Thyroid gland (tissue), 4 donors: ENCODE measurements around the gene COG7. TPM values are rescaled to one million over a fixed set of nuclear protein-coding genes. Genes with fewer than 3 reads are reported as not detected.
A peak's percentile ranks its signal among the peaks of the same experiment; 100 is the strongest.

ENCODE experiments used
- DNase-seq, 2 donors: peaks; one replicate each; pipeline ENCODE4 v3.0.0-alpha.2; 2019
- H3K27ac ChIP-seq, 3 donors: fragments of 200-600 bp; sonication (generic); 1 replicate in 2 of 3; 2 replicates in 1 of 3; pipeline ENCODE4 v1.5.1; 2016 to 2019; ENCODE audit warnings: mild to moderate bottlenecking in 1 of 3, moderate library complexity in 1 of 3
- H3K27me3 ChIP-seq: fragments of 200-600 bp; sonication (generic); one replicate; pipeline ENCODE4 v1.5.1; 2019
- H3K36me3 ChIP-seq, 2 donors: fragments of 200-600 bp; sonication (generic); one replicate each; pipeline ENCODE4 v1.5.1; 2016 to 2019
- H3K4me1 ChIP-seq, 2 donors: fragments of 200-600 bp; sonication (generic); one replicate each; pipeline ENCODE4 v1.5.1; 2017 to 2019
- H3K4me3 ChIP-seq, 3 donors: fragments of 200-600 bp; sonication (generic); replicated peaks in 1 of 3; 1 replicate in 2 of 3; 2 replicates in 1 of 3; pipeline ENCODE4 v1.5.1; 2016; ENCODE audit warnings: mild to moderate bottlenecking in 1 of 3
- H3K9me3 ChIP-seq: fragments of 200-600 bp; sonication (generic); one replicate; pipeline ENCODE4 v1.5.1; 2017
- POLR2A ChIP-seq, 2 donors: fragments of 450-650 bp; IDR thresholded peaks; one replicate each; pipeline ENCODE4 v1.6.1; 2017; ENCODE audit warnings: antibody characterized with exemption in 2 of 2, mild to moderate bottlenecking in 2 of 2, moderate library complexity in 1 of 2
- WGBS, 2 donors: methylation state at CpG; one replicate each; pipeline ENCODE4 v1.1.5; 2017; 5-methylcytosine and 5-hydroxymethylcytosine counted together
- intact Hi-C: fragments of 100-400 bp; cut with DNase I; formaldehyde crosslinking; loops from one replicate; pipeline ENCODE4 v1.15.1; 2023
- total RNA-seq, 4 donors: library from RNA; depleted of rRNA; stranded (reverse); fragments of >200 nt; gene quantifications; one replicate each; pipeline ENCODE4 v1.2.3, GENCODE V29; 2016
- TF ChIP-seq, protein P1 (sequence below), 6 experiments: fragments of 200-600 bp in 3 of 6; fragments of 450-650 bp in 3 of 6; sonication (generic) in 3 of 6; IDR thresholded peaks; one replicate each; pipeline ENCODE4 v1.5.1; 2016 to 2019; ENCODE audit warnings: antibody characterized with exemption in 6 of 6, mild to moderate bottlenecking in 2 of 6, inconsistent platforms in 1 of 6, moderate library complexity in 1 of 6

The COG7 gene
- total RNA-seq, 4 donors from 2014 or later = 27.5 to 35.1 (median 30.8) TPM

GRCh38 chr16:23420011-23420410 is 33.0 kb downstream of the COG7 start:
- DNase-seq = no peak
- no peak for TF ChIP-seq POLR2A (IDR thresholded peaks at IDR 0.05)
- TF ChIP-seq, protein P1, sequence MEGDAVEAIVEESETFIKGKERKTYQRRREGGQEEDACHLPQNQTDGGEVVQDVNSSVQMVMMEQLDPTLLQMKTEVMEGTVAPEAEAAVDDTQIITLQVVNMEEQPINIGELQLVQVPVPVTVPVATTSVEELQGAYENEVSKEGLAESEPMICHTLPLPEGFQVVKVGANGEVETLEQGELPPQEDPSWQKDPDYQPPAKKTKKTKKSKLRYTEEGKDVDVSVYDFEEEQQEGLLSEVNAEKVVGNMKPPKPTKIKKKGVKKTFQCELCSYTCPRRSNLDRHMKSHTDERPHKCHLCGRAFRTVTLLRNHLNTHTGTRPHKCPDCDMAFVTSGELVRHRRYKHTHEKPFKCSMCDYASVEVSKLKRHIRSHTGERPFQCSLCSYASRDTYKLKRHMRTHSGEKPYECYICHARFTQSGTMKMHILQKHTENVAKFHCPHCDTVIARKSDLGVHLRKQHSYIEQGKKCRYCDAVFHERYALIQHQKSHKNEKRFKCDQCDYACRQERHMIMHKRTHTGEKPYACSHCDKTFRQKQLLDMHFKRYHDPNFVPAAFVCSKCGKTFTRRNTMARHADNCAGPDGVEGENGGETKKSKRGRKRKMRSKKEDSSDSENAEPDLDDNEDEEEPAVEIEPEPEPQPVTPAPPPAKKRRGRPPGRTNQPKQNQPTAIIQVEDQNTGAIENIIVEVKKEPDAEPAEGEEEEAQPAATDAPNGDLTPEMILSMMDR (IDR thresholded peaks at IDR 0.05) = no peak
- Histone ChIP-seq H3K9me3 (no peaks in the 10 kb centered on the region), H3K4me1 (peaks cover 19 to 30% of the 10 kb centered on the region in 2 donors), H3K4me3 (no peak overlapping the region), H3K27ac (no peak overlapping the region), H3K27me3 (no peaks in the 10 kb centered on the region), H3K36me3 (peaks cover 6 to 19% of the 10 kb centered on the region in 2 donors)
- intact Hi-C loops = no loop called here
- WGBS, 2 donors = 90 to 93% methylated on average over 5 of the region's 5 CpGs

DNA sequence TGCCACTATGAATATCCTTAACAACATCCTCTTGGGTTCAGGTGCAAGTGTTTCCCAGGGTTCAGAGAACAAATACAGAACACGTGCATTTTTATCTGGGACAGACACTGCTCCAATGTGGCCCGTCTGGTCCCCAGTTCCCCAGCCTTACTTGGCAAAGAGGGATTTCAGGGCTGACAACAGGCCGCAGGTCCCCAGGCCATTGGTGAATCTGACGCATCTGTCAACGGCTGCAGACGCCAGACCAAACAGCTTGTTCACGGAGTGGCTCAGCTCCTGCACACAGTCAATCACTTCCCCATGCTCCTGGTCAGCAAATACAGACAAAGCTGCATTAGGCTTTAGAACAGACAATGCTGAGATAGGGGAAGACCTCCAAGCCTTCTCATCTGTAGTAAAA is 36.2 kb downstream of the COG7 start:
- H3K27ac ChIP-seq = no peak overlapping the region
- peaks cover 9 to 29% of the 10 kb centered on the region in 2 donors for H3K36me3 ChIP-seq
- no peak for TF ChIP-seq POLR2A (IDR thresholded peaks at IDR 0.05)
- TF ChIP-seq, protein P1 (IDR thresholded peaks at IDR 0.05) = no peak
- intact Hi-C loops = no loop called here
- H3K4me3 ChIP-seq = no peak overlapping the region
- peaks cover 0 to under 1% of the 10 kb centered on the region in 2 donors for H3K4me1 ChIP-seq
- WGBS, 2 donors = 90 to 97% methylated on average over 6 to 7 of the region's 7 CpGs
- H3K9me3 ChIP-seq = no peaks in the 10 kb centered on the region
- DNase-seq = no peak
- H3K27me3 ChIP-seq = no peaks in the 10 kb centered on the region

DNA sequence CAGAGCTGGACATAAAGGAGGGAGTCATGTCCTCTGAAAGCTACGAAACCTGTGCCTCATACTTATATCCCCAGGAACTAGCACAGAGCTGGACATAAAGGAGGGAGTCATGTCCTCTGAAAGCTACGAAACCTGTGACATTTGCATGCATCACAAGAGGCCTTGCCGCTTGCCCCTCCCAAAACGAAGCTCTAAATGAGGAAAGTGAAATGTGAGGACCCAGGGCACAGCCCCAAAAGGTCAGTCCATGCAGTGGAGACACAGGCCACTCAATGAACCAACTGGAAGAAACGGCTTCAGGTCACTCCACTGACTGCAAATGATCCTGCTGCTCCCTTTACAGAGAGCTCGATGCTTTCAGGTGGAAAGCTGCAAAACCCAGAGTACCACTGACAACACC is 38.3 kb downstream of the COG7 start:
- TF ChIP-seq POLR2A (IDR thresholded peaks at IDR 0.05) = no peak
- TF ChIP-seq, protein P1 (IDR thresholded peaks at IDR 0.05) = no peak
- H3K27ac ChIP-seq = no peak overlapping the region
- H3K4me1 ChIP-seq = peaks cover 12 to 13% of the 10 kb centered on the region in 2 donors
- 83% methylated on average over 6 of the region's 6 CpGs for WGBS, 2 donors
- peaks cover 9 to 29% of the 10 kb centered on the region in 2 donors for H3K36me3 ChIP-seq
- H3K27me3 ChIP-seq = no peaks in the 10 kb centered on the region
- DNase-seq = no peak
- H3K9me3 ChIP-seq = no peaks in the 10 kb centered on the region
- no peak overlapping the region for H3K4me3 ChIP-seq
- intact Hi-C loops = no loop called here

DNA sequence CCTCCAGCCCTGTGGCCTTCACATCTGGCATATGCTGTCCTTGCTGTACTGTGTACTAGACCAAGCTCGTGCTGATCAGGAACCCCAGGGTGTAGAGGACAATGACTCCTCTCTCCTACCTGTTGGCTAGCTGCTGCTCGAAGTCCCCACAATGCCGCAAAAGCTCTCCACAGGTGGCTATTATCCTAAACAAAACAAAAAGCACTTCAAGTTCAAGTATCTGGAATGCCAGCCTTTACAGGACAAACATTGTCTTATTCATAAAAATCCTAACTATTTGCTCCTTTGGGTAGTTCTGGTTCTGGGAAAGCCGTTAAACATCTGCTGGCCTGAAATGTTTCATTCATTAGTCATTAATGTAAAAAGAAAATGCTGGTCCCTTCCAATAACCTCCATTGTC is 42.8 kb downstream of the COG7 start:
- WGBS, 2 donors = 35 to 37% methylated on average over 4 of the region's 4 CpGs
- Histone ChIP-seq H3K4me3 (no peak overlapping the region), H3K4me1 (peaks cover 40 to 41% of the 10 kb centered on the region in 2 donors), H3K27ac (peak overlapping the region; percentile 0 to 67 (median 62)), H3K36me3 (peaks cover 5 to 13% of the 10 kb centered on the region in 2 donors), H3K9me3 (no peaks in the 10 kb centered on the region), H3K27me3 (no peaks in the 10 kb centered on the region)
- intact Hi-C loops = no loop called here
- no peak for TF ChIP-seq POLR2A (IDR thresholded peaks at IDR 0.05)
- peak; percentile 50 to 57 for DNase-seq

- Histone ChIP-seq H3K27me3 (no peaks in the 10 kb centered on the region), H3K9me3 (no peaks in the 10 kb centered on the region), H3K27ac (peak overlapping the region; percentile 14 to 67 (median 62)), H3K36me3 (peaks cover 10 to 20% of the 10 kb centered on the region in 2 donors), H3K4me1 (peaks cover 41 to 44% of the 10 kb centered on the region in 2 donors), H3K4me3 (no peak overlapping the region)
- WGBS, 2 donors = 74 to 76% methylated on average over 2 of the region's 2 CpGs
- no peak for DNase-seq
- TF ChIP-seq POLR2A (IDR thresholded peaks at IDR 0.05) = no peak
- TF ChIP-seq, protein P1 (IDR thresholded peaks at IDR 0.05) = no peak
- intact Hi-C loops = no loop called here
Measured at GRCh38 chr16:23409522-23409921, 43.5 kb downstream of the COG7 start.
